AG04450 (cell line): ENCODE data around the gene BCL10. TPM values are rescaled to one million over a fixed set of nuclear protein-coding genes. Genes with fewer than 3 reads are reported as not detected.
A peak's percentile ranks its signal among the peaks of the same experiment; 100 is the strongest.

ENCODE experiments used
- CTCF ChIA-PET: fragments of 300-600, 350-600 bp; formaldehyde crosslinking; extraction: SDS; loops from one replicate; lab custom pipeline; 2022; ENCODE audit warnings: antibody characterized with exemption, inconsistent platforms; lab: Charles Lee
- POLR2A ChIA-PET: fragments of 350-600 bp; formaldehyde crosslinking; extraction: SDS; loops from one replicate; lab custom pipeline; 2021; ENCODE audit warnings: antibody characterized with exemption, inconsistent platforms; lab: Yijun Ruan, JAX
- DNase-seq: peaks from one replicate; pipeline ENCODE4 v3.0.0-alpha.2; 2011; ENCODE audit warnings: low read depth, low spot score
- H3K27ac ChIP-seq: one replicate; pipeline ENCODE4 v1.5.1; 2012; ENCODE audit warnings: low read depth, low read length, control low read depth
- H3K27me3 ChIP-seq: one replicate; pipeline ENCODE4 v1.6.0; 2012; ENCODE audit warnings: low read length; ENCODE audit not compliant: control insufficient read depth, insufficient read depth
- H3K4me3 ChIP-seq: 2 replicates; pipeline ENCODE4 v1.5.1; 2011; ENCODE audit warnings: mild to moderate bottlenecking, low read depth, low read length, control low read depth
- H3K9me3 ChIP-seq: 2 replicates; pipeline ENCODE4 v1.5.1; 2012; ENCODE audit warnings: low read length; ENCODE audit not compliant: control insufficient read depth, insufficient read depth
- CTCF ChIP-seq: IDR thresholded peaks from 2 replicates; pipeline ENCODE4 v1.5.1; 2011; ENCODE audit warnings: low read depth, low read length, control low read depth, inconsistent platforms
- polyA minus RNA-seq: library from RNA; depleted of rRNA, polyadenylated mRNA; stranded (reverse); fragments of >200 nt; gene quantifications from 2 replicates; pipeline ENCODE4 v1.2.3, GENCODE V29; 2011; rRNA and poly(A)+ RNA removed
- polyA plus RNA-seq: library from polyadenylated mRNA; depleted of rRNA; stranded (reverse); fragments of >200 nt; gene quantifications from 2 replicates; pipeline ENCODE4 v1.2.3, GENCODE V29; 2011; rRNA removed

The BCL10 gene
- polyA plus RNA-seq (17.2 and 19.4 TPM in 2 replicates), polyA minus RNA-seq (19.7 and 22.8 TPM in 2 replicates)

GRCh38 chr1:85276215-85276977, at the start of gene BCL10:
Gene BCL10 (minus strand): TSS chr1:85276632. CDS start chr1:85276352, 280 bp downstream.
- no peaks in the 10 kb centered on the region; the same call in 1 of the 2 replicates for H3K9me3 ChIP-seq
- POLR2A ChIA-PET: interaction anchor here (0.6 to 2.5 kb wide), 10 partner anchors 9 to 432 kb away, joined by 3 to 12 read pairs (median 4); partner anchors contain the start of gene ZNHIT6

GRCh38 chr1:85325920-85326319, 49.5 kb upstream of the BCL10 start:
- Histone ChIP-seq H3K27me3 (no peaks in the 10 kb centered on the region), H3K4me3 (no peak overlapping the region), H3K27ac (no peak overlapping the region), H3K9me3 (no peaks in the 10 kb centered on the region)
- ChIA-PET CTCF (no interaction called here), POLR2A (no interaction called here)
- TF ChIP-seq CTCF: no peak
- no peak for DNase-seq

More at GRCh38 chr1:85276215-85276977, at the start of gene BCL10:
- H3K27me3 ChIP-seq: no peaks in the 10 kb centered on the region
- H3K27ac ChIP-seq: peak within 1 kb of the TSS; percentile 92
- TF ChIP-seq CTCF: no peak
- H3K4me3 ChIP-seq: peak within 1 kb of the TSS; percentile 98
- peak; percentile 94 for DNase-seq
- CTCF ChIA-PET: interaction anchor here (1.0 to 8.3 kb wide), 6 partner anchors 16 to 574 kb away, joined by 3 to 100 read pairs (median 5); partner anchors contain the start of gene C1orf52

GRCh38 chr1:85323770-85324169, 47.3 kb upstream of the BCL10 start:
- DNase-seq: no peak
- ChIA-PET CTCF (interaction anchor here (0.6 to 0.9 kb wide), 2 partner anchors 8 to 20 kb away, joined by 5 to 6 read pairs; no protein-coding TSS in a partner anchor), POLR2A (interaction anchor here (0.7 kb wide), 2 partner anchors 289 to 369 kb away, joined by 3 to 6 read pairs; no protein-coding TSS in a partner anchor)
- Histone ChIP-seq H3K27ac (no peak overlapping the region), H3K4me3 (no peak overlapping the region), H3K9me3 (no peaks in the 10 kb centered on the region), H3K27me3 (no peaks in the 10 kb centered on the region)
- TF ChIP-seq CTCF: no peak

DNA sequence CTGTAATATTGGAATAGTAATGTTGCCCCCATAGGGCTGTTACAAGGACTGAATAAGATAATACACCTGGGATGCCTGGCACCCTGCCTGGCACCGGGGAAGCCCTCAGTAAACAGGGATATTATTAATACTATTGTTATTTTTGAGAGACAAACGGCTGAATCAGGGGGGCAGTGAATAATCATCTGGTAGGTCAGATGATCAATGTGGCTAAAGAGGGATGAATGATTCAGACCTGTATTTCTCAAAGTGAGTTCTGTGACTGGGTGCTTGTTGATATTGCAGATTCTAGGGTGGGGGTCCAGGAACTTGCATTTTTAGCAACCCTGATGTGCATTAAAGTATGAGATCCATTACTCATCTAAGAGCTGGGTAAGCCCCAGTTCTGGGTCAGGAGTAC, 46.2 kb upstream of the BCL10 start:
- H3K4me3 ChIP-seq: no peak overlapping the region
- ChIA-PET POLR2A (no interaction called here), CTCF (no interaction called here)
- H3K27ac ChIP-seq: no peak overlapping the region
- H3K27me3 ChIP-seq: no peaks in the 10 kb centered on the region
- no peaks in the 10 kb centered on the region for H3K9me3 ChIP-seq
- no peak for TF ChIP-seq CTCF
- DNase-seq: no peak
